ENCODE data around the gene PIEZO2.

PIEZO2 gene

GRCh38 chr18:11021477-11021876, 127.9 kb downstream of the PIEZO2 start:
- no peak for DNase-seq

DNA sequence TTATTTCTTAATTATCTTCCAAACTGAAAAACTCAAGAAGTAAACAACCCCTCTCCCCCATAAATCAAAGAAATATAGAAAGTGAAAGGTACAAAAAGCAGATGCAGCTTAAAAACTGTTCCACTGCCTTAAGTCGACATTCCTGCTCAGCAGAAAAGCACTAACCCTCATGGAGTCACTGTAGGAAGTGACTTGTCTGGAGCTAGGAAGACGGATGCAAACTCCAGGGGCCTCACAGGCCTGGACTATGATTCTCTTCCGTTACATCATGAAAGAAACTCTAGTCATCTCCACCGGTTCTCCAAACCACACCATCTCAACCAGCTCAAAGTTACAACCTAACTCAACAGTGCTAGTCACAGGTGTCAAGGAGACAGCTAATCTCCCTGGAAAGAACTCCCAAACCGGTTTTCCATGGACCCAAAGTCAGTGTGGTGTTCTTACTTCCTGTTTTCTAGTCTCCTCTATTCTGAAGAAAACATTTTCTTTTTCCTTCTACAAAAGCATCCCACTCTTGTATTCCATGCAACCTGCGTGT, 128.4 kb downstream of the PIEZO2 start:
- no peak for DNase-seq

DNA sequence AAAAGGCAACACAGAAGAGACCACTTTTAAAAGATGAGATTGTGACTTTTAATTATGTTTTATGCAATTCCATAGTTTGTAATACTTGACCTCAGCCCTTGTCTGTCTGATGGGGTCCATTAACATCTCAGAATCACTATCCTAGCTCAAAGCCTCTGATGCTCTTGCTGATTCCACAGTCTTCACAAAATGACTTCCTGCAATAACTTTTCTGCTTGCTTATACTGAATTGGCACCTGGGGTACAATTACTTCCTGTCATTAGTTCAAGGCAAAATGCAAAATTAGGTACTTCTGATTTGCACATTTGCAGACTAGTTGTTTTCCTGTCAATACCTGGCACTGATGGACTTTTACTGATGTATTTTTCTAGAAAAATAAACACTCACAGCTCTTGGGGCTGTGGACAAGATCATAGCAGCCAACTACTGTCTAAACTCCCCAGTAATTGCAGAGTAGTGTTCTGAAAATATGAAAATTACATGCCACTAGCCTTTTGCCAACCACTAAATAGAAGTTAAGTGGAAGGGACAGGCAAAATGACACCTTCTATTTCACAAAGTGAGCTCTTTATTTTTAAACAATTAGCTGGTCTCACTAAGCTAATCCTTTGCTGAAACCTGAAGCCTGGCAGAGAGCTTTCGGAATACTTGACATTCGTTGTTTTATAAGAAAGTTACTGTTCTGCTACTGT, 129.1 kb downstream of the PIEZO2 start:
- DNase-seq, result no peak

DNA sequence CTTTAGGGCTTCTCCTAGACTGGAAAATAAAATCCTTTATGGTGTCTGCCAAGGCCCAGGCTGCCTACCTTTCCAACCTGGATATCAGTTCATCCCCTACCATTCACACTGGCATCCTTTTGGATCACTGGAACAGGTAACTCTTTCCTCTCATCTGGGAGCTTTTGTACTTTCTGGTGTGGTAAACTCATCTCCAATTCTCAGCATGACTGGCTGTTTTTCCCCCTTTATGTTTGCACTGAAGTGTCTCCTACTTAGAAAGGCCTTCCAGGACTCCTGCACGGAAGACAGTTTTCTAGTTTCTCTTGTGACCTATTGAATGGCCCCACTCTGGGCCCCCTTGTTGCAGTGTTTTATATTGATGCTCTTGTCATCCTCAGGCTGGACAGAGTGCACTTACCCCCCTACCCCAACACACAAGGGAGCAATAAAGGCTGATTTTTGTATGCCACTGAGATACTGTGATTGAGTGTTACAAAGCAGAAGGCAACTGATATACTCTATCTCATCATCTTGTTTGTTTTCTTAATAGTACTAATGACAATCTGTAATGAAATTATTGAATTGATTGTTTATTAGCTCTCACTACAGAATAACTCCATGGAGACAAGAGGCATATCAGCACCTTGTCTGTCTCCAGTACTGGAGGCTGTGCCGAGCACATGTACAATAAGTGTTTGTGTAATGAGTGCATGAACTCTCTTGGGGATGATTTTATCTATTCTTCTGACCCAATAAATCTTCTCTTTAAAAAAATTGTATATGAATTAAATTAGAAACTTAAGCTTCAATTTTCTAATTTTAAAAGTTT, 129.9 kb downstream of the PIEZO2 start:
- DNase-seq, result no peak

DNA sequence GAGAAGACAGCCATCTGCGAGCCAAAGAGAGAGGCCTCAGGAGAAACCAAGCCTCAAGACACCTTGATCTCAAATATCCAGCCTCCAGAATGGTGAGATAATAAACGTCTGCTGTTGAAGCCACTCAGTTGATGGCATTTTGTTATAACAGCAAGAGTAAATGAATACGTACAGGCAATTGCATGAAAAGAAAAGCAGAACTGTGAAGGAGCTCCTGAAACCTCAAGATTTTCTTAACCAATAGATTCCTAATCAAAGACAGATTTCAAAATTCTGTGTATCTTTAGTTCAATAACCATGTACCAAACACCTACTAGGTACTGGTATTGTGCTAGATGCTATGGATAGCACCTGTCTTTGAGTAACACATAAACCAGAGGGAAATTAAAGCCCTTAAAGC, 139.5 kb downstream of the PIEZO2 start:
- no peak for DNase-seq

DNA sequence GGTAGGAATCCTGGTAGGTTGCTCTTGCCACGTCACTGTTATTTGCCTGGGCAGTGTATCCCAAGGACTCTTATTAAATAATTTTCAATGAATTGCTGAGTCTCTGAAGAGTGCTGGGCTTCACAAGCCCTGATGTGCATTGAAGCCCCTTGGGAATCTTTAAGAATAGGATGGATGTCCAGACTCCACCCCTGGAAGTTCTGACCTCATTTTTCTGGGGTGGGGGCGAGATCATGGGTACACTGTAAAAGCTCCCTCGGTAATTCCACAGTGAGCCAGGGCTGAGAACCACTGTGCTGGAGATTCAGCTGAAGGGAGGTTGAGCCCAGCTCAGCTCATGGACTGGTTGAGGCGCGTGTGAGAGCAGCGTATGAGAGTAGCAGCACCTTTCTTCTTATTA, 140.2 kb downstream of the PIEZO2 start:
- DNase-seq, result no peak

DNA sequence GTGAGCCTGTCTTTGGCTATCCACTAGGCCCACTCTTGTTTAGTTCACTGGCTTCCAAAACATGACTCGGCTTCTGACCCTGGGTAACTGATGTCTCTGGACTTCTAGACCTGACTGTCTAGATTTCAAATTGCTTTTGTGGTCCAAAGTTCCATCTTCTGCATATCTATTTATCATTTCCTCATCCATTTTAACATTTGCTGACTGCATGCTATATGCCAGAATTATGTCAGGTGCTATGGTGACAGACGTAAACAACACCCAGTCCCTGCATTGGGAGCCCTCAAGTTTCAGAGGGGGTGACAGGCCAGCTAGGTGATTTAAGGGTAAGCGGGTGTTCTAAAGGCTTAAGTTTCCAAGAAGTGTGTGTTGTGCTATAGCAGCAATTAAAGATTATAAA, 140.9 kb downstream of the PIEZO2 start:
- no peak for DNase-seq

DNA sequence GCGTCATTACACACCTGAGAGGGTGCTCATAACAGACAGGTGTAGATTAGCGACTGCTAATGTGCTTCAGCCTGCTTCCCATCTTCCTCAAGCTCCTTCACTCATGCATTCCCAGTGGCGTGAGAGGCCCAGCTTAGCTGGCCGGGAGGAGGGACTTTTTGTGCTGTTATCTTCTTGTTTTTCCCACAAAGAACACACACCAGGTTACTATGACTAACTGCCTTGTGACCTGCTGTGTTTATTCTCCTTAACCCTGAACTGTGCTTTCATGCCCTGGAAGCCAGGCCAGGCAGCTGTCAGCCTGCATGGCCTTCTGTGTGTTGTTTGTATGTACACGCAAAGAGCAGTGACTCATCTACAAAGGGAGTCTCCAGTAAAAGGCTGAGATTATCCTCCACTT, 143.8 kb downstream of the PIEZO2 start:
- DNase-seq, result no peak

DNA sequence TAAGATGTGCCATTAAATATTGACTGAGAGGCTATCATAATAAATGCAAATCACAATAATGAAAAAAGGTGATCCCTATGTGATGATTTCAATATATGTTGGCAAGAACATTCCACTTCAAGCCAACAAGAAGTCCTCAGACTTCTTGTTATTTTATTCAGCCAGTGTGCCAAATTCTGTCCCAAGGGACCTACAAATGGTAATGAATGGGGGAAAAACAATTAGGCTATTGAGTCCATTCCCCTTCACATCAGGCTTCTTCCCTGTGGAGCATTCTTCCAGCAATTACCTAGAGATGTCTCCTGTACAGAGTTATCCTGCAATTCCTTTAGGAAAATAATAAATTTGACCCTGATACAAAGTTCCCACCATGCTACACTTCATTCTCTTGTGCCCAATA, 144.4 kb downstream of the PIEZO2 start:
- no peak for DNase-seq

GRCh38 chr18:11004294-11004693, 145.1 kb downstream of the PIEZO2 start:
- DNase-seq, result no peak

DNA sequence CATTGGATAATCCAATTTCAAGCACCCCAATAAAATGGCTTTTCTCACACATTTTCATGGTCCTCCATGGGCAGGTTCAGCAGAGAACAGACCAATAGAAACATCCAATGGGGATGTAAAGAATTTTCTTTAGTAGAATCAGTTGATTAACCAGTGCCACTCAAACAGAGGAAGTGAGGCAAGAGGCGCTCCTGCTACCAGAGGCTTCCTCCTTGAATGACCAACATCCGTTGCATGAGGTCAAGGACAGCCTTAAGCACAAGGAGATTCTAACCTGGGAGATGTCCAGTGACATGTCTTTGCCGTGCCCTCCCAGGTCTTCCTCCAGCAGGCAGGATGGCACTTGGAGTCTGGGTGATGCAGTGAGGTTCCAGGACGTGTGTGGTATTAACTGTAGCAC, 146.6 kb downstream of the PIEZO2 start:
- DNase-seq, result no peak

- DNase-seq, result no peak
Observed at GRCh38 chr18:11002277-11002676, 147.1 kb downstream of the PIEZO2 start.

- DNase-seq, result no peak
Observed at GRCh38 chr18:11000071-11000470, 149.3 kb downstream of the PIEZO2 start.

DNA sequence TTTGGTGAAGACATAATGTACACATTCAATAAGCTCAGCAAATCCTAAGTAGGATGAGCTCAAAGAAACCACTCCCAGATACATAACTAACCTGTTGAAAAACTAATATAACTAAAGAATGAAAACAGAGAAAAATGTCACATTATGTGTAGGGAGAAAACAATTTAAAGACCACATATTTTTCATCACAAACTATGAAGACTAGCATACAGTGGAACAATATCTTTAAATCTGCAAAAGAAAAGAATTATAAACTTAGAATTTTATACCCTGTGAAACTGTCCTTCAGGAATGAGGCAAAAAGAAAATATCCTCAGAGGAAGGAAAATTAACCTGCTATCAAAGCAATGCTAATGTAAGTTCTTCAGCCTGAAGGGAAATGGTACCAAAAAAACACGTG, 151.5 kb downstream of the PIEZO2 start:
- no peak for DNase-seq

- no peak for DNase-seq
Observed at GRCh38 chr18:10995550-10995949, 153.8 kb downstream of the PIEZO2 start.

GRCh38 chr18:10989486-10989885, 159.9 kb downstream of the PIEZO2 start:
- no peak for DNase-seq

DNA sequence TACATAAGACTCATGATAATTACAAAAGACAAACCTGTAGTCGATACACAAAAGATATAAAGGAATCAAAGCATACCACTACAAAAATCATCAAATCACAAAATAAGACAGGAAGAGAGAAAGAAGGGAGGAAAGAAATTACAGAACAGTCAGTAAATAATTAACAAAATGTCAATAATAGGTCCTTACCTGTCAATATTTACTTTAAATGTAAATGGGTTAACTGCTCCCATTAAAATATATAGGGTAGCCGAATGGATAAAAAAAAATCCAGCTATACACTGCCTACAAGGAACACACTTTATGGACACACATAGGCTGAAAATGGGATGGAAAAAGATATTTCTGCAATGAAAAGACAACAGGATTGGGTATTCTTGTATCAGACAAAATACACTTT, 163.7 kb downstream of the PIEZO2 start:
- DNase-seq, result no peak

DNA sequence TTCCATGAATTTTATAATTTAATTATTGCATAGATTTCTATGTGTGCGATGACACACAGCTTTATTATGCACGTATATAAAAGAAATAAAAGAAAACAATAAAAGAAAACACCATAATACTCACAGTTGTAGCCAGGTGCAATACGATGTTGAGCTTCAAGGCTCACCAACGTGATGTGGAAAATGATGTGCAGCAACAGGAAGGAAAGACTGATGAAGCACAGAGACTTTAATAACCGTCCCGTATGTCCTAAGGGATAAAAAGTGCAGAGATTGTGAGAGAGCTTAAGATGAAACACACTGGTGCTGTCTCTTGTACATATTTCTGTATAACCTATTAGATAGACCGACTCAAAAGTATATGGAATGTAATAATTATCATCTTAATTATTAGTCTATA, 170.0 kb downstream of the PIEZO2 start:
- no peak for DNase-seq

DNA sequence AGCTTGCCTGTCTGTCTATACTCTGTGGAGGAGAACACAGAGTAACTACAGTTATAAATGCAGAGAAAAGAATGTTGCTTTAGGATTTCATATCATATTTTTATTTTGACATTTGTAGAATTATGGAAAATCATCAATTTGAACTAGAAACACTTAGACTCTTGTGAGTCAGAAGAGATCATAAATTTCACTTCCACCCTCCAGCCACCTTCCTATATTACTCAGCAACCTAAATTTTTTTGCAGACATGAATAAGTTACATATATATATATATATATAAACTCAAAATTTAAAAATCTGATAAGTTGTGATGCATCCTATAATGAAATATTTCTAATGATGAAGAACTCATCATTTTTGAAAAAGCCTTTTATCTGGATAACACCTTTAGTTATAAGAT, 172.3 kb downstream of the PIEZO2 start:
- no peak for DNase-seq

DNA sequence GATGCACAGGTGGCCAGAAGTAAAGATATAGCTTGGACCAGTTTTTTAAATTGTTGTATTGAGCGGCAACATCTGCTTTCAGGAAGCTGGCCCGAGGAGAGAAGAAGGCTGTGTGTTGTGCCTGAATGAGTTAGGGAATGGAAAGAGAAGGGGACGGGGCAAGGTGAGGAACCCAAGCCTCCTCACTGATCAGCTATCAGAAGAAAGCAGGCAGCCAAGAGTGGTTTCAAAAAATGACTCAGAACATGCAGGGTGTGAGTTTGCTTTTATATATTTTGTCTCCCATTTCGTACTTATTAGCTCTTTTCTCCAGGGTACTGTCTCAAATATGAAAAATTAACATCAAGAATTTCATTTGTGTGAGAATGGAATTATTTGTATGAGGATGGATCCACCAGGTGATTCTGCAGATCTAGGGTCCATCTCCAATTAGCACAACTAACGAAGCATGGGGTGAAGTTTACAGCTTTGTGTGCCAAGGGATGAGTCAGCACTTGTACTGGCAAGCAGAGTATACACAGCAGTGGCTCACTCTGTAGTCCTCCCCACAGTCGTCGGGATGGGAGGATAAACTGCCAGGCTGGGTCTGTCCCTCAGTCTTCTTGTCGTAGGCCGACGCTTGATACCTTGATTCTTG, 175.7 kb downstream of the PIEZO2 start:
- DNase-seq, result no peak

DNA sequence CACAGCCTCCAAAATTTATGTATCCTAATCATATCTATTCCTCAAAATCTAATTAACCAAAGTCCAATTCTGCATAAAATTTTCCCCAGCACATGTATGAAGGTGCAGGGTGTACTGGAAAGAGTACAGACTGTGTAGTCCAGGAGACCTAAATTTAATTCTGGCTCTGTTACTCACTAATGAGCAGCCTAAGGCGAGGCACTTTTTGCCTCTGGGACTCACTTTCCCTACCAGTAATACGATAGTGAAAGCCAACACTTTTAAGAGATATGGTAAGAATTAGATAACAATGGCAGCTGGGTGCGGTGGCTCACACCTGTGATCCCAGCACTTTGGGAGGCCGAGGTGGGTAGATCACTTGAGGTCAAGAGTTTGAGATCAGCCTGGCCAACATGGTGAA, 177.7 kb downstream of the PIEZO2 start:
- no peak for DNase-seq

- DNase-seq, result no peak
Observed at GRCh38 chr18:10965119-10965518, 184.2 kb downstream of the PIEZO2 start.

DNA sequence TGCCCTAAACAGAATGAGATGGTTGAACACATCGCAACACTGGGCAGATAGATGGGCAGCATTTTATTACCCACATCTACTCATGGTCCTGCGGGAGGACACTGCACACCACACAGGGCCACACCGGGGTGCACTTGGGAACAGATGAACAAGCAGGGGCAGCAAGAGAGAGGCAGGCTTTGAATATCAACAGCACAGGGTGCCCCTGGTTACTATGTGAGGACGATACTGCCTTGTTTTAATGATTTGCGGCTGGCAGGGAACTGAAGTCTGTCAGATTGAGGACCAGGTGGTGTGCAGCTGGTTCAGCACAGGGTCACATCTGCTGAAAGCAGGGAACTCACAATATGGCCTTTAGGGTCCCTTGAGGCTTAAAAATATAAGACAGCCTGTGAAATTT, 195.7 kb downstream of the PIEZO2 start:
- no peak for DNase-seq
